SHP77 (cell line): Measurements from ENCODE around the gene USP44.

Source experiments
- DNase-seq, 2 experiments: peaks; one replicate each; lab custom pipeline; 2025; lab: John Stamatoyannopoulos, UW

USP44 gene

GRCh38 chr12:95548539-95549391 is 2.5 kb downstream of the USP44 start:
- no peak for DNase-seq

- no peak for DNase-seq
Observed at GRCh38 chr12:95548056-95548538, 3.2 kb downstream of the USP44 start.

- DNase-seq = no peak
Observed at GRCh38 chr12:95547522-95548055, 3.7 kb downstream of the USP44 start.

GRCh38 chr12:95546491-95546813 is 4.8 kb downstream of the USP44 start:
- DNase-seq = no peak

GRCh38 chr12:95545731-95546490 is 5.4 kb downstream of the USP44 start:
- DNase-seq = peak; percentile 3 to 6

GRCh38 chr12:95545303-95545702 is 6.0 kb downstream of the USP44 start:
- no peak for DNase-seq

- DNase-seq = no peak
Observed at GRCh38 chr12:95544756-95545155, 6.5 kb downstream of the USP44 start.

- no peak for DNase-seq
Observed at GRCh38 chr12:95543305-95543704, 8.0 kb downstream of the USP44 start.

GRCh38 chr12:95541436-95541835 is 9.8 kb downstream of the USP44 start:
- no peak for DNase-seq

GRCh38 chr12:95538656-95539055 is 12.6 kb downstream of the USP44 start:
- DNase-seq = no peak

GRCh38 chr12:95538006-95538405 is 13.3 kb downstream of the USP44 start:
- no peak for DNase-seq

GRCh38 chr12:95533985-95534384 is 17.3 kb downstream of the USP44 start:
- DNase-seq = no peak

- DNase-seq = no peak
Observed at GRCh38 chr12:95532851-95533250, 18.4 kb downstream of the USP44 start.

GRCh38 chr12:95529693-95530225 is 21.5 kb downstream of the USP44 start:
- DNase-seq = no peak

GRCh38 chr12:95528431-95528830 is 22.8 kb downstream of the USP44 start:
- no peak for DNase-seq

GRCh38 chr12:95522692-95523091 is 28.6 kb downstream of the USP44 start:
- DNase-seq = no peak

GRCh38 chr12:95520816-95521215 is 30.5 kb downstream of the USP44 start:
- no peak for DNase-seq

- no peak for DNase-seq
Observed at GRCh38 chr12:95518944-95519343, 32.3 kb downstream of the USP44 start.

- DNase-seq = no peak
Observed at GRCh38 chr12:95517246-95517645, 34.0 kb downstream of the USP44 start.

- no peak for DNase-seq
Observed at GRCh38 chr12:95516757-95517156, 34.5 kb downstream of the USP44 start.

GRCh38 chr12:95515197-95515596 is 36.1 kb downstream of the USP44 start:
- no peak for DNase-seq

GRCh38 chr12:95513599-95513998 is 37.7 kb downstream of the USP44 start:
- DNase-seq = no peak

GRCh38 chr12:95511977-95512376 is 39.3 kb downstream of the USP44 start:
- no peak for DNase-seq
